ENCODE results near the gene PRDM16.

DNA sequence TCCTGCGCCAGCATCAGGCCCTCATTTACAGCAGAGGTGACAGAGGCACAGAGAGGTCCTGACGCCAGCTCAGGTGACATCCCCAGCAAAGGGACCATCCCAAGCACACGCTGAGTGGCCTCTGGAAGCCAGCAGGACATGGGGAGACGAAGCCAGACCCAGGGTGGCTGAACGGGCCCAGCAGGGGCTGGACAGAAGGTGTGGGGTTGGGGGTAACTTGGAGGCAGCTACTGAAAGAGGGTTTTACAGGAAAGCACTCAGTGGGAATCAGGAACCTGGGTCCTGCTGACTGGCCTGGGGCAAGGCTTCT lies 383.8 kb downstream of the PRDM16 start:
- TF ChIP-seq, protein P1, sequence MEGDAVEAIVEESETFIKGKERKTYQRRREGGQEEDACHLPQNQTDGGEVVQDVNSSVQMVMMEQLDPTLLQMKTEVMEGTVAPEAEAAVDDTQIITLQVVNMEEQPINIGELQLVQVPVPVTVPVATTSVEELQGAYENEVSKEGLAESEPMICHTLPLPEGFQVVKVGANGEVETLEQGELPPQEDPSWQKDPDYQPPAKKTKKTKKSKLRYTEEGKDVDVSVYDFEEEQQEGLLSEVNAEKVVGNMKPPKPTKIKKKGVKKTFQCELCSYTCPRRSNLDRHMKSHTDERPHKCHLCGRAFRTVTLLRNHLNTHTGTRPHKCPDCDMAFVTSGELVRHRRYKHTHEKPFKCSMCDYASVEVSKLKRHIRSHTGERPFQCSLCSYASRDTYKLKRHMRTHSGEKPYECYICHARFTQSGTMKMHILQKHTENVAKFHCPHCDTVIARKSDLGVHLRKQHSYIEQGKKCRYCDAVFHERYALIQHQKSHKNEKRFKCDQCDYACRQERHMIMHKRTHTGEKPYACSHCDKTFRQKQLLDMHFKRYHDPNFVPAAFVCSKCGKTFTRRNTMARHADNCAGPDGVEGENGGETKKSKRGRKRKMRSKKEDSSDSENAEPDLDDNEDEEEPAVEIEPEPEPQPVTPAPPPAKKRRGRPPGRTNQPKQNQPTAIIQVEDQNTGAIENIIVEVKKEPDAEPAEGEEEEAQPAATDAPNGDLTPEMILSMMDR (optimal IDR thresholded peaks at IDR 0.05 in 1 of 3, IDR thresholded peaks at IDR 0.05 in 1 of 3, conservative IDR thresholded peaks at IDR 0.05 in 1 of 3; ENCODE audit: extremely low read depth in 1 of 3, insufficient read depth in 2 of 3, low read length in 3 of 3), result no peak
- TF ChIP-seq EZH2 (IDR thresholded peaks at IDR 0.05; ENCODE audit: low read length), result no peak
